B cell (primary cell): ENCODE measurements around the gene USP48. TPM values are rescaled to one million over a fixed set of nuclear protein-coding genes. Genes with fewer than 3 reads are reported as not detected.

Source experiments
- ATAC-seq: fragments of 200-7000 bp; cut with Tn5 transposase; one replicate; pipeline ENCODE4 v1.10.0; 2021; ENCODE audit warnings: low read depth, mild to moderate bottlenecking, moderate number of reproducible peaks, moderate library complexity
- CTCF ChIA-PET: fragments of 350-600 bp; sonication (Branson Sonifier 250); formaldehyde crosslinking; loops from one replicate; lab custom pipeline; 2021; ENCODE audit warnings: antibody characterized with exemption, inconsistent platforms; lab: Charles Lee
- POLR2A ChIA-PET: fragments of 350-600 bp; sonication (Branson Sonifier 250); formaldehyde crosslinking; loops from one replicate; lab custom pipeline; 2021; ENCODE audit warnings: antibody characterized with exemption; lab: Charles Lee
- DNase-seq: peaks from one replicate; pipeline ENCODE4 v3.0.0; 2013
- H2AFZ ChIP-seq: 2 replicates; pipeline ENCODE4 v1.6.1; 2012; ENCODE audit warnings: mild to moderate bottlenecking, low read depth, low read length; ENCODE audit not compliant: insufficient read depth, poor library complexity, severe bottlenecking
- H3K27ac ChIP-seq, 2 donors: 1 replicate in 1 of 2; 2 replicates in 1 of 2; pipeline ENCODE4 v1.5.1; 2012 to 2013; ENCODE audit warnings: low read length in 2 of 2, mild to moderate bottlenecking in 2 of 2, moderate library complexity in 1 of 2
- H3K27me3 ChIP-seq, 4 experiments: fragments of 200-600 bp in 1 of 4; sonication (generic) in 1 of 4; replicated peaks in 1 of 4; 1 replicate in 2 of 4; 2 replicates in 2 of 4; pipeline versions ENCODE4 v1.6.1 to v1.7.0; 2013 to 2016; ENCODE audit warnings: low read length in 3 of 4, mild to moderate bottlenecking in 2 of 4, mixed read lengths in 1 of 4, moderate library complexity in 1 of 4; ENCODE audit not compliant: insufficient read depth in 4 of 4, control insufficient read depth in 3 of 4; ENCODE audit errors: control extremely low read depth in 1 of 4
- H3K36me3 ChIP-seq, 2 experiments: replicated peaks in 1 of 2; 1 replicate in 1 of 2; 2 replicates in 1 of 2; pipeline versions ENCODE4 v1.6.1 to v1.7.1; 2013; ENCODE audit warnings: low read length in 1 of 2; ENCODE audit not compliant: insufficient read depth in 2 of 2, control insufficient read depth in 1 of 2; ENCODE audit errors: control extremely low read depth in 1 of 2, extremely low read depth in 1 of 2
- H3K4me1 ChIP-seq, 2 donors: fragments of 200-600 bp in 1 of 2; sonication (generic) in 1 of 2; 1 replicate in 1 of 2; 2 replicates in 1 of 2; pipeline versions ENCODE4 v1.5.1 to v1.6.1; 2013 to 2017; ENCODE audit warnings: low read length in 2 of 2; ENCODE audit not compliant: control insufficient read depth in 2 of 2, insufficient read depth in 2 of 2
- H3K4me2 ChIP-seq: replicated peaks from 2 replicates; pipeline ENCODE3; 2012; ENCODE audit warnings: mild to moderate bottlenecking, low read depth, low read length; ENCODE audit not compliant: poor library complexity, severe bottlenecking
- H3K4me3 ChIP-seq, 5 experiments: fragments of 200-600 bp in 1 of 5; sonication (generic) in 1 of 5; 1 replicate in 3 of 5; 2 replicates in 2 of 5; pipeline versions ENCODE4 v1.5.1 to v1.7.0; 2011 to 2016; ENCODE audit warnings: low read length in 4 of 5, mild to moderate bottlenecking in 4 of 5, low read depth in 2 of 5, control low read depth in 1 of 5, moderate library complexity in 1 of 5; ENCODE audit not compliant: insufficient read depth in 1 of 5; ENCODE audit errors: control extremely low read depth in 1 of 5, extremely low read depth in 1 of 5
- H3K79me2 ChIP-seq: fragments of 200-600 bp; sonication (generic); one replicate; pipeline ENCODE4 v1.6.0; 2016; ENCODE audit warnings: low read length; ENCODE audit not compliant: control insufficient read depth, insufficient read depth
- H3K9ac ChIP-seq: fragments of 200-600 bp; sonication (generic); 2 replicates; pipeline ENCODE4 v1.6.1; 2017; ENCODE audit warnings: mild to moderate bottlenecking, low read length, moderate library complexity
- H3K9me3 ChIP-seq, 3 donors: one replicate each; pipeline versions ENCODE4 v1.6.1 to v1.7.1; 2013; ENCODE audit warnings: low read length in 2 of 3; ENCODE audit not compliant: control insufficient read depth in 2 of 3, insufficient read depth in 1 of 3; ENCODE audit errors: control extremely low read depth in 1 of 3
- H4K20me1 ChIP-seq: 2 replicates; pipeline ENCODE4 v1.6.0; 2012; ENCODE audit warnings: mild to moderate bottlenecking, low read length; ENCODE audit not compliant: insufficient read depth, control insufficient read depth, poor library complexity, severe bottlenecking
- H3K27ac Mint-ChIP-seq: one replicate; pipeline ENCODE4 v1.8.0; 2021; ENCODE audit warnings: mixed read lengths
- H3K27me3 Mint-ChIP-seq: one replicate; pipeline ENCODE4 v1.8.0; 2021; ENCODE audit warnings: mixed read lengths
- H3K4me1 Mint-ChIP-seq: one replicate; pipeline ENCODE4 v1.8.0; 2021; ENCODE audit warnings: mixed read lengths
- H3K4me3 Mint-ChIP-seq: one replicate; pipeline ENCODE4 v1.8.0; 2021; ENCODE audit warnings: mixed read lengths
- H3K9me3 Mint-ChIP-seq: one replicate; pipeline ENCODE4 v1.8.0; 2022; ENCODE audit warnings: mixed read lengths; ENCODE audit not compliant: insufficient read depth
- EZH2 ChIP-seq: IDR thresholded peaks from 2 replicates; pipeline ENCODE4 v1.6.1; 2012; ENCODE audit warnings: borderline replicate concordance, low read depth, mild to moderate bottlenecking, moderate library complexity, low read length; ENCODE audit not compliant: insufficient read depth, poor library complexity, severe bottlenecking
- WGBS: methylation state at CpG from one replicate; pipeline ENCODE4 v1.1.5; 2013; ENCODE audit warnings: missing lambda C conversion rate; ENCODE audit not compliant: insufficient coverage; 5-methylcytosine and 5-hydroxymethylcytosine counted together
- intact Hi-C: fragments of 100-400 bp; cut with micrococcal nuclease; formaldehyde crosslinking; loops from one replicate; pipeline ENCODE4 v1.10.0; 2022
- polyA plus RNA-seq: library from polyadenylated mRNA; depleted of rRNA; stranded (reverse); fragments of >200 nt; gene quantifications from 2 replicates; pipeline ENCODE4 v1.2.3, GENCODE V29; 2012
- total RNA-seq, 2 donors: library from RNA; stranded (reverse); fragments of 120-200 nt in 1 of 2; gene quantifications; 1 replicate in 1 of 2; 2 replicates in 1 of 2; pipeline versions ENCODE4 v1.2.3 to v1.2.4, GENCODE V29; 2013 to 2022
- TF ChIP-seq, protein P1 (sequence below): fragments of 200-600 bp; IDR thresholded peaks from one replicate; pipeline ENCODE4 v1.8.0; 2022; ENCODE audit warnings: antibody characterized with exemption, mild to moderate bottlenecking

Gene USP48
- total and polyA plus RNA-seq, 2 donors (not counting 1 experiment from before 2014, with no cell fraction given), result 21.2 to 135 TPM

DNA sequence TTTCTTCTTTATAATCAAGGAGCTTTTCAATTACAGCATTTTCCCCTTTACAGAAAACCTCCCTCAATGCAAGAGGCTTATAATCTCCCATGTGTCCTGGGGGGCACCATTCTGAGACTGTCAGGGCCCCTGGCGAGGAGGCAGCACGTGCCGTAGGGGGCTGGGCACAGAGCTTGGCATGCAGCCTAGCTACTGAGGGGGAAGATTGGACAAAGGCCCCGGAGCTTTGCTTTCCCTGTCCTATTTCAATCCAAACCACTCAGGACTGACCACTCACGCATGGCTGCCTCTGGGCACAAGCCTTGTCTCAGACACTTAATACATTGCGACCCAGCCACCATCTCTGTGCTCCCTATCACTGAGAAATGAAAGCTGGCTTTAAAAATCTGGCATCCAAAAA, 111.0 kb downstream of the USP48 start:
- H3K27ac ChIP-seq, result no peak overlapping the region
- no peaks in the 10 kb centered on the region for H3K36me3 ChIP-seq
- H4K20me1 ChIP-seq, result no peaks in the 10 kb centered on the region
- H3K4me3 Mint-ChIP-seq, result no peak overlapping the region
- intact Hi-C loops, result no loop called here
- no peak overlapping the region for H3K4me3 ChIP-seq
- no peak for DNase-seq
- H3K4me1 Mint-ChIP-seq, result peaks cover 26% of the 10 kb centered on the region
- CTCF ChIA-PET, result interaction anchor here (1.0 kb wide), 1 partner anchor 8 kb away, joined by 3 read pairs; no protein-coding TSS in a partner anchor
- no peaks in the 10 kb centered on the region for H3K79me2 ChIP-seq
- peaks cover 19 to 26% of the 10 kb centered on the region in 2 donors for H3K4me1 ChIP-seq
- peaks cover 12% of the 10 kb centered on the region for H3K27me3 Mint-ChIP-seq
- POLR2A ChIA-PET, result no interaction called here
- no peak overlapping the region for H3K27ac Mint-ChIP-seq
- H3K4me2 ChIP-seq, result no peak overlapping the region
- no peak for TF ChIP-seq EZH2
- TF ChIP-seq, protein P1, sequence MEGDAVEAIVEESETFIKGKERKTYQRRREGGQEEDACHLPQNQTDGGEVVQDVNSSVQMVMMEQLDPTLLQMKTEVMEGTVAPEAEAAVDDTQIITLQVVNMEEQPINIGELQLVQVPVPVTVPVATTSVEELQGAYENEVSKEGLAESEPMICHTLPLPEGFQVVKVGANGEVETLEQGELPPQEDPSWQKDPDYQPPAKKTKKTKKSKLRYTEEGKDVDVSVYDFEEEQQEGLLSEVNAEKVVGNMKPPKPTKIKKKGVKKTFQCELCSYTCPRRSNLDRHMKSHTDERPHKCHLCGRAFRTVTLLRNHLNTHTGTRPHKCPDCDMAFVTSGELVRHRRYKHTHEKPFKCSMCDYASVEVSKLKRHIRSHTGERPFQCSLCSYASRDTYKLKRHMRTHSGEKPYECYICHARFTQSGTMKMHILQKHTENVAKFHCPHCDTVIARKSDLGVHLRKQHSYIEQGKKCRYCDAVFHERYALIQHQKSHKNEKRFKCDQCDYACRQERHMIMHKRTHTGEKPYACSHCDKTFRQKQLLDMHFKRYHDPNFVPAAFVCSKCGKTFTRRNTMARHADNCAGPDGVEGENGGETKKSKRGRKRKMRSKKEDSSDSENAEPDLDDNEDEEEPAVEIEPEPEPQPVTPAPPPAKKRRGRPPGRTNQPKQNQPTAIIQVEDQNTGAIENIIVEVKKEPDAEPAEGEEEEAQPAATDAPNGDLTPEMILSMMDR, result no peak
- no peak for ATAC-seq
- H3K9ac ChIP-seq, result no peak overlapping the region
- peaks cover 0 to 29% (median 18%) of the 10 kb centered on the region in 4 experiments for H3K27me3 ChIP-seq
- H3K9me3 ChIP-seq, result peaks cover 0 to 12% (median 0%) of the 10 kb centered on the region in 3 donors
- no peaks in the 10 kb centered on the region for H3K9me3 Mint-ChIP-seq
- WGBS, result 88% methylated on average over 6 of the region's 6 CpGs
- no peak overlapping the region for H2AFZ ChIP-seq

GRCh38 chr1:21670956-21671902, 111.7 kb downstream of the USP48 start:
- Histone ChIP-seq H3K4me3 (no peak overlapping the region), H3K9ac (no peak overlapping the region), H3K36me3 (no peaks in the 10 kb centered on the region), H3K4me2 (no peak overlapping the region), H3K79me2 (no peaks in the 10 kb centered on the region), H3K27ac (no peak overlapping the region), H3K9me3 (peaks cover 0 to 18% (median 0%) of the 10 kb centered on the region in 3 donors), H3K4me1 (peaks cover 19 to 26% of the 10 kb centered on the region in 2 donors), H2AFZ (no peak overlapping the region), H4K20me1 (no peaks in the 10 kb centered on the region), H3K27me3 (peaks cover 0 to 35% (median 19%) of the 10 kb centered on the region in 4 experiments)
- no peak for TF ChIP-seq EZH2
- TF ChIP-seq, protein P1, result no peak
- H3K9me3 Mint-ChIP-seq, result no peaks in the 10 kb centered on the region
- no peak for DNase-seq
- peaks cover 19% of the 10 kb centered on the region for H3K4me1 Mint-ChIP-seq
- 82% methylated on average over 8 of the region's 11 CpGs for WGBS
- H3K4me3 Mint-ChIP-seq, result no peak overlapping the region
- H3K27ac Mint-ChIP-seq, result no peak overlapping the region
- ChIA-PET CTCF (interaction anchor here (1.0 kb wide), 1 partner anchor 9 kb away, joined by 3 read pairs; no protein-coding TSS in a partner anchor), POLR2A (no interaction called here)
- no peak for ATAC-seq
- H3K27me3 Mint-ChIP-seq, result peaks cover 19% of the 10 kb centered on the region
- intact Hi-C loops, result no loop called here
